HepG2 (cell line): ENCODE data around the gene TRAIP. TPM values are rescaled to one million over a fixed set of nuclear protein-coding genes. Genes with fewer than 3 reads are reported as not detected.

Source experiments
- AKAP8 ChIP-seq: sonication (generic); formaldehyde crosslinking; IDR thresholded peaks from 2 replicates; pipeline ENCODE4 v1.5.1; 2020; ENCODE audit warnings: mild to moderate bottlenecking, missing genetic modification reagents
- ARNT2 ChIP-seq: sonication (generic); formaldehyde crosslinking; IDR thresholded peaks from 2 replicates; pipeline ENCODE4 v1.8.0; 2022; ENCODE audit warnings: mild to moderate bottlenecking, low read depth, missing genetic modification reagents, moderate library complexity
- BHLHE40 ChIP-seq: IDR thresholded peaks from 2 replicates; pipeline ENCODE4 v1.6.1; 2011; ENCODE audit warnings: low read length, improper control_type of control experiment
- MEIS1 ChIP-seq: sonication (generic); formaldehyde crosslinking; IDR thresholded peaks from 2 replicates; pipeline ENCODE4 v1.9.0; 2021; ENCODE audit warnings: mild to moderate bottlenecking, missing genetic modification reagents, moderate library complexity, borderline replicate concordance
- NFYB ChIP-seq: sonication (generic); formaldehyde crosslinking; IDR thresholded peaks from 2 replicates; pipeline ENCODE4 v1.4.0; 2020; ENCODE audit warnings: missing genetic modification reagents
- NR0B2 ChIP-seq: sonication (generic); formaldehyde crosslinking; IDR thresholded peaks from 2 replicates; pipeline ENCODE4 v1.4.0; 2020; ENCODE audit warnings: mild to moderate bottlenecking, missing genetic modification reagents
- RBM39 ChIP-seq: fragments of 200-400 bp; formaldehyde crosslinking; IDR thresholded peaks from one replicate; pipeline ENCODE4 v1.6.1; 2018; ENCODE audit warnings: antibody characterized with exemption, mild to moderate bottlenecking, low read depth, low read length; ENCODE audit not compliant: poor library complexity, severe bottlenecking
- SNAPC4 ChIP-seq: sonication (generic); formaldehyde crosslinking; IDR thresholded peaks from 2 replicates; pipeline ENCODE4 v1.4.0; 2020; ENCODE audit warnings: mild to moderate bottlenecking, missing genetic modification reagents
- USF2 ChIP-seq, 2 experiments: sonication (generic) in 1 of 2; formaldehyde crosslinking in 1 of 2; IDR thresholded peaks; 2 replicates each; pipeline versions ENCODE4 v1.5.1 to v1.6.1; 2011 to 2020; ENCODE audit warnings: borderline replicate concordance in 1 of 2, low read depth in 1 of 2, low read length in 1 of 2, mild to moderate bottlenecking in 1 of 2, missing genetic modification reagents in 1 of 2, moderate library complexity in 1 of 2
- ZFX ChIP-seq: sonication (generic); formaldehyde crosslinking; IDR thresholded peaks from 2 replicates; pipeline ENCODE4 v1.4.0; 2020; ENCODE audit warnings: mild to moderate bottlenecking, low read depth, missing genetic modification reagents, moderate library complexity
- ZNF143 ChIP-seq: sonication (generic); formaldehyde crosslinking; IDR thresholded peaks from 2 replicates; pipeline ENCODE4 v1.4.0; 2020; ENCODE audit warnings: missing genetic modification reagents
- ZNF276 ChIP-seq: sonication (generic); formaldehyde crosslinking; IDR thresholded peaks from 2 replicates; pipeline ENCODE4 v1.4.0; 2020; ENCODE audit warnings: mild to moderate bottlenecking, low read depth, missing genetic modification reagents
- ZNF639 ChIP-seq: conservative IDR thresholded peaks from 2 replicates; pipeline ENCODE4 v1.6.1; 2018; ENCODE audit warnings: missing genetic modification reagents
- ZNF839 ChIP-seq: sonication (generic); formaldehyde crosslinking; IDR thresholded peaks from 2 replicates; pipeline ENCODE4 v1.4.0; 2020; ENCODE audit warnings: missing genetic modification reagents, mild to moderate bottlenecking, borderline replicate concordance
- polyA plus RNA-seq, 8 experiments: library from polyadenylated mRNA; depleted of rRNA in 3 of 8; stranded (reverse) in 7 of 8; unstranded in 1 of 8; fragments of >200 nt; fragmentation: Illumina TruSeq in 4 of 8; extraction: Trizol in 4 of 8; gene quantifications; 2 replicates each; pipeline versions ENCODE4 v1.2.1 to v1.2.3, GENCODE V29; 2011 to 2016; ENCODE audit warnings: low read depth in 4 of 8, missing spikeins in 1 of 8, mixed read lengths in 1 of 8; ENCODE audit not compliant: insufficient read depth in 1 of 8
- total RNA-seq, 5 experiments: library from RNA; depleted of rRNA; stranded (reverse); fragments of >200 nt; fragmentation: Illumina TruSeq; extraction: Trizol; gene quantifications; 2 replicates each; pipeline ENCODE4 v1.2.3, GENCODE V29; 2016; ENCODE audit warnings: low read depth in 1 of 5

Gene TRAIP
- total and polyA plus RNA-seq, 2 of the 13 experiments (the other 11 are each of a cell fraction or from before 2014, with no cell fraction given), result 13.9 to 23.9 TPM

- 0 out of 2 replicates have a peak, but pooled peaks have one; percentile 34 for TF ChIP-seq ZNF276
- TF ChIP-seq ZFX, result peak; percentile 92
- peak; percentile 99 for TF ChIP-seq USF2 (IDR thresholded peaks at IDR 0.05; ENCODE audit: low read depth, low read length)
- peak; percentile 99; the same call in 1 of the 2 replicates for TF ChIP-seq USF2 (CRISPR knock-in tag; IDR thresholded peaks at IDR 0.05; ENCODE audit: borderline replicate concordance)
- TF ChIP-seq NR0B2 (CRISPR knock-in tag), result peak; percentile 85
- TF ChIP-seq SNAPC4, result peak; percentile 75; the same call in 1 of the 2 replicates
- TF ChIP-seq ZNF143, result no peak
- peak; percentile 96 for TF ChIP-seq NFYB (CRISPR knock-in tag)
- TF ChIP-seq BHLHE40, result peak; percentile 99
- 0 out of 2 replicates have a peak, but pooled peaks have one; percentile 33 for TF ChIP-seq MEIS1
- peak; percentile 67; the same call in 1 of the 2 replicates for TF ChIP-seq ZNF639 (CRISPR knock-in tag)
- peak; percentile 52; the same call in 1 of the 2 replicates for TF ChIP-seq ARNT2
- TF ChIP-seq AKAP8 (CRISPR knock-in tag), result 0 out of 2 replicates have a peak, but pooled peaks have one; percentile 28
- TF ChIP-seq ZNF839, result no peak
- TF ChIP-seq RBM39, result peak; percentile 75
Observed at GRCh38 chr3:49786357-49787181, 69.8 kb downstream of the TRAIP start, which contains the start of gene IP6K1 (continued).
